ENCODE data around the gene CDH13.

The CDH13 gene

DNA sequence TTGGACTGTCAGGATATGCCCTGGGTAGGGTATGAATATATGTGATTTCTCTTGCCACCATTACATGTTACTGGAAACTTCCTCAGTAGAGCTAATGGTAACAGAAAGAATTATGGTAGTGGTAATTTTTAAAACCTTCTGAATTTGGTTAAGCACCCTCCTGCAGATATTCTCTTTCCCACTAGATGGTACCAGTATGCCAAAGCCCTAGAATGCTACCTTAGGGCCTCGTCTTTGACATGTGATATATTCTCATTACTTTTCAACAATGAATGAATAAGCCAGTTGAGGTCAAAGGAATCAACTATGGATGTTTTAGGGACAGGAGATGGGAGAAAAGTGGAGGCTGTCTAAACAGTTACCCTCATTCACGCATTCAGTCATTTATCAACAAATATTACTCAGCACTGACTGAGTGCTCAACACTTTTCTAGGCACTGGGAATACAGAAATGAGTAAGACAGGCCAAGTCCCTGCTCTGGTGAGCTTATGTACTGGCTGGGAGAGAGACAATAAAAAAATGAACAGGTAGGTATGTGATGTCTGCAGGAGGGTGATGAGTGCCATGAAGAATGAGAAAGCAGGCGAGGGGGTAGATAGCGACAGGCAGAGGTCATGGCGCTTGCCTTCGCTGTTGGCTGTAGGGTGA, 14.7 kb downstream of the CDH13 start:
- H3K27ac ChIP-seq = no peak overlapping the region
- no peak for TF ChIP-seq ZFX (IDR thresholded peaks at IDR 0.05; ENCODE audit: borderline replicate concordance)
- TF ChIP-seq, protein P1, sequence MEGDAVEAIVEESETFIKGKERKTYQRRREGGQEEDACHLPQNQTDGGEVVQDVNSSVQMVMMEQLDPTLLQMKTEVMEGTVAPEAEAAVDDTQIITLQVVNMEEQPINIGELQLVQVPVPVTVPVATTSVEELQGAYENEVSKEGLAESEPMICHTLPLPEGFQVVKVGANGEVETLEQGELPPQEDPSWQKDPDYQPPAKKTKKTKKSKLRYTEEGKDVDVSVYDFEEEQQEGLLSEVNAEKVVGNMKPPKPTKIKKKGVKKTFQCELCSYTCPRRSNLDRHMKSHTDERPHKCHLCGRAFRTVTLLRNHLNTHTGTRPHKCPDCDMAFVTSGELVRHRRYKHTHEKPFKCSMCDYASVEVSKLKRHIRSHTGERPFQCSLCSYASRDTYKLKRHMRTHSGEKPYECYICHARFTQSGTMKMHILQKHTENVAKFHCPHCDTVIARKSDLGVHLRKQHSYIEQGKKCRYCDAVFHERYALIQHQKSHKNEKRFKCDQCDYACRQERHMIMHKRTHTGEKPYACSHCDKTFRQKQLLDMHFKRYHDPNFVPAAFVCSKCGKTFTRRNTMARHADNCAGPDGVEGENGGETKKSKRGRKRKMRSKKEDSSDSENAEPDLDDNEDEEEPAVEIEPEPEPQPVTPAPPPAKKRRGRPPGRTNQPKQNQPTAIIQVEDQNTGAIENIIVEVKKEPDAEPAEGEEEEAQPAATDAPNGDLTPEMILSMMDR (IDR thresholded peaks at IDR 0.05) = no peak

DNA sequence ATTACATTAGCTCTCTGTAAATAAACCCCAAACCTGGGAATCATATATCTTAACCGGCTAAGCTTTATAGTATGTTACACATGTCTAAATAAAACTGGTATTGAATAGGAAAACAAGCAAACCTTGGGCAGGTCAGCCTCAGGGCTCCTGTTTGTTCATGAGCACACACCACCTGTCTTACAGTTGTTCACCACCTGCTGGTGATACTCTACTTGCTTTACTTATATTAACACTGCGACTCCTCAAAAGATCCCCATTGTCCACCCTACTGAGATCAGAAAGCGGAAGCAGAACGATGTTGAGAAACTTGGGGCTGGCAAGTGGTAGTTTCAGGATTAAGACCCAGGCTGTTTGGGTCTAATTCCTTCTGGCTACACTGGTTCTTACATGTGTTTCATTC, 16.4 kb downstream of the CDH13 start:
- TF ChIP-seq, protein P1 (IDR thresholded peaks at IDR 0.05) = no peak
- TF ChIP-seq ZFX (IDR thresholded peaks at IDR 0.05; ENCODE audit: borderline replicate concordance) = no peak
- H3K27ac ChIP-seq = no peak overlapping the region

DNA sequence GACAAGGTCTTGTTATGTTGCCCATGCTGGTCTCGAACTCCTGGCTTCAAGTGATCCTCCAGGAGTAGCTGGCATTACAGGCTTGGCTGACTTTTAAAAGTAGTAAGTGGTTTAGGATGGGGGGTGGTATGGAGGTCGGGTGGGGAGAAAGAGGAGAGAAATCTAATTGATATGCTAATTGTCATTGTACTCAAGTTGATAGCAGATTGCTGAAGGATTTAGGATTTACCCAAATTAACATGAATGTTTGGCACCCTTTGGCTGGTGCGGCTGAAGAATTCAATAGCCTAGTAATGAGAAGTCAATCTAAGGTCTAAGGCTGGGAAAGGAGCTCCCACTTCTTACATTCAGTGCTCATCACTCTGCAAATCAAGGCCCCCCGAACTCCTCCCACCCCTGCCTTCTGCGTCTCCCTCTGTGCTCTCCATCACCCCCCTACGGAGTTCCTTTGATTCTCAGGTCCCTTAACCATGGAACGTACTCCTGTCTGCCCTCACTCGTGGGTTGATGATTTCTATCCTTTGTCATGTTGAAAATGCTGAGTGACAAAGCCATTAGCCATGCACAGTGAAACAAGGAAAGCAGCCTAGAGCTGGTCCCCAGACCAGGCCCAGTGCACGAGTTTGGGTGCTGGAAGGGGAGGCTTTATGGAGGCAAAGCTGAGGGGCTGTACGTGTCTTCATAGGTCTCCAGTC, 17.3 kb downstream of the CDH13 start:
- H3K27ac ChIP-seq = no peak overlapping the region

DNA sequence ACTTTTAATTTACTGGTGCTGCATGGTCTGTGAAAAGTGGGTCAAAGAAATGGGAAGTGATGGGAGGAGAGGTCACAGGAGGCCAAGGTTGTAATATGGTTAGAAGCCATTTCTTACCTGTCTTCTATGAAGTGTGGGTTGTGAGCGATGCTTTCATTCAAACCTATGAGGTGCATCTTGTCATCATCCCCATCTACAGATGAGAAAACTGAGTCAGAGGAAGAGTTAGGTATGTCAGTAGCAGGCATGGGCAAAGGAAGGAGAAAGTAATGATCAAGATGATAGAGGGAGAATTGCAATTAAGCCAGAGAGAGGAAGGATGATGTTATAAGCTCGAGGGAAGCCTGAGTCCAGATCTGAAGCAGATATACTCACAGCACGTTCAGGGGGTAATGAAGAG, 19.7 kb downstream of the CDH13 start:
- TF ChIP-seq ZFX (IDR thresholded peaks at IDR 0.05; ENCODE audit: borderline replicate concordance) = no peak
- TF ChIP-seq, protein P1 (IDR thresholded peaks at IDR 0.05) = no peak
- H3K27ac ChIP-seq = no peak overlapping the region

More for the DNA sequence above, 17.3 kb downstream of the CDH13 start:
- TF ChIP-seq, protein P1 (IDR thresholded peaks at IDR 0.05) = no peak
- TF ChIP-seq ZFX (IDR thresholded peaks at IDR 0.05; ENCODE audit: borderline replicate concordance) = no peak

DNA sequence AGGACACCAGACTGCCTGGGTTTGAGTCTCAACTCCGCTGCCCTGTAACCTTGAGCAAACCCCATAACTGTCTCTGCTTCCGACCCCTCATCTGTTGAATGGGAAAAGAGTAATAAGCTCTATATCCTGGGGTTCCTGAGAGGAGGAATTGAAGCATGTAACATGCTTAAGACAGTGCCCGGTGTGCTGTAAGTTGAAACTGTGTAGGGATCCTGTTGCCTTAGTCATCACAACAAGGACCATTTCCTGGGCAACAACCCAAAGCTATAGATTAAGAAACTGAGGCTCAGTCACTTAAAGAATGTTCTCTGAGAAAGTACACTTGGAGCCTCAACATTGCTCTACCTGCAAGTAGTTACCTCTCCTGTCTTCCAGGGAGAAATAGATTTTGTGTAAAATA, 23.0 kb downstream of the CDH13 start:
- TF ChIP-seq ZFX (IDR thresholded peaks at IDR 0.05; ENCODE audit: borderline replicate concordance) = no peak
- TF ChIP-seq, protein P1 (IDR thresholded peaks at IDR 0.05) = no peak

DNA sequence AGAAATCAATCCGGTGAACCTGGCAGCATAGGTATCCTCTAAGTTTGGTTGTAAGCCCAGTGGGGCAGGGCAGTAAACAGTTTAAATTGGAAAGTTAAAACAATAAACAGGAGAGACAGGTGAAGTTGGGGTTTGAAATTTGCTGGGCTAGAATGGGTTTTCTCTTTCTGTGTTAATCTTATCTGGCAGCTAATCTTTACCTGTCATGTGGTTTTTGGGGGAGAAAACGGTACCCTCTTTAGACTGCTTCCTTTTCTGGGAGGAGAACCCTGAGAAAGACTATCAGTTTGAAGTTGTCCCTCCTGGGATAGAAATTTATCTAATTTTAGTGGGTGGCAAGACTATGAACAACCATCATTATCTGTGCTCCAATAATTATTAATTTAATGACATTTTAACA, 24.0 kb downstream of the CDH13 start:
- TF ChIP-seq, protein P1 (IDR thresholded peaks at IDR 0.05) = no peak
- TF ChIP-seq ZFX (IDR thresholded peaks at IDR 0.05; ENCODE audit: borderline replicate concordance) = no peak
- no peak overlapping the region for H3K27ac ChIP-seq

More for the DNA sequence above, 23.0 kb downstream of the CDH13 start:
- no peak overlapping the region for H3K27ac ChIP-seq

DNA sequence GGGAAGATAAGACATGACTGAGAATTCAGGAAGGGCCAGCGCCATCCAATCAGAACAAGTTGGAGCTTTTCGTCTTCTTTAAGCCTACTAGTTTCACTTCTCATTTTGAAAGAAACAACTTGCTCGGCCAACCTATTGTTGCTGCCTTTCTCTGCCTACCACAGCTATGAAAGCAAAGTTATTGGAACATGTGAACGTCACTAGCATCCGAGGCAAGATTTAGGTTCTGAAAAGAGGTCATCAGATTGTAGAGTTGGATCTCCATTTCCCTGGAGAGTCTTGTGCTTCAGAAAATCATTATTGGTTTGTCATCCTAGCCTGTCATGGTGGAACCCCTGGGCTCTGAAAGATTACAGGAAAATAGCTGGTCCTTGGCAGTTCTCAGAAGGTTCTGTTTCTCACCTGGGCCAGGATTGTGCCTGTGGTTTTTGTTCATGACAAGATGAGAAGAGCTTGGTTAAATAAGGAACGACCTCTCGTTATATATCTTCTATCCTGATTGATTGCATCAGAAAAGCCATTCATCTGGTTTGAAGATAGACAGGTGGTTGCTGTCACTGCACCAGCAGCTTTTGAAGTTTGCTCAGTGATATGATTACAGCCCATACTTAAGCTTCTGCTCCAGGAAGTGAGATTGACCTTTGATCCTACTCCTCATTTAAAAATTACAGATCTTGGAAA, 25.3 kb downstream of the CDH13 start:
- TF ChIP-seq ZFX (IDR thresholded peaks at IDR 0.05; ENCODE audit: borderline replicate concordance) = no peak
- TF ChIP-seq, protein P1 (IDR thresholded peaks at IDR 0.05) = no peak
- H3K27ac ChIP-seq = no peak overlapping the region
